ENCODE results near the gene SLC39A11.

DNA sequence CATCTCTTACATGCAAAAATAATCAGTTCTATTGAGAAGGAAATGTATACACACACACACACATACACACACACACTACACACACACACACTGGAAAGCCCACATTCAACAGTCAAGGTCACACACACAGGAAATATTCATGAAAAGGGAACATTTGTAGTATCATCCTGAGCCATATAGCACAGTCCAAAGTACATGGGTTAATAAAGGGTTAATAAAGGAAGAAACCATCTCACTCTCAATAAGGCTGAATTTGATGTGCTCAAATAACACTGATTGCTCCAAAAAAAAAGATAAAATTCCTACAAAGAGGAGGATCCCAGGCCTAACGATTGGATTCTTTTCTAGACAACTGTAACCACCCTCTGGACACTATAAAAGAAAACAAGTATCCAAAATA is 164.7 kb downstream of the SLC39A11 start:
- TF ChIP-seq, protein P1, sequence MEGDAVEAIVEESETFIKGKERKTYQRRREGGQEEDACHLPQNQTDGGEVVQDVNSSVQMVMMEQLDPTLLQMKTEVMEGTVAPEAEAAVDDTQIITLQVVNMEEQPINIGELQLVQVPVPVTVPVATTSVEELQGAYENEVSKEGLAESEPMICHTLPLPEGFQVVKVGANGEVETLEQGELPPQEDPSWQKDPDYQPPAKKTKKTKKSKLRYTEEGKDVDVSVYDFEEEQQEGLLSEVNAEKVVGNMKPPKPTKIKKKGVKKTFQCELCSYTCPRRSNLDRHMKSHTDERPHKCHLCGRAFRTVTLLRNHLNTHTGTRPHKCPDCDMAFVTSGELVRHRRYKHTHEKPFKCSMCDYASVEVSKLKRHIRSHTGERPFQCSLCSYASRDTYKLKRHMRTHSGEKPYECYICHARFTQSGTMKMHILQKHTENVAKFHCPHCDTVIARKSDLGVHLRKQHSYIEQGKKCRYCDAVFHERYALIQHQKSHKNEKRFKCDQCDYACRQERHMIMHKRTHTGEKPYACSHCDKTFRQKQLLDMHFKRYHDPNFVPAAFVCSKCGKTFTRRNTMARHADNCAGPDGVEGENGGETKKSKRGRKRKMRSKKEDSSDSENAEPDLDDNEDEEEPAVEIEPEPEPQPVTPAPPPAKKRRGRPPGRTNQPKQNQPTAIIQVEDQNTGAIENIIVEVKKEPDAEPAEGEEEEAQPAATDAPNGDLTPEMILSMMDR (conservative IDR thresholded peaks at IDR 0.05) = no peak
- TF ChIP-seq EZH2 (IDR thresholded peaks at IDR 0.05; ENCODE audit: low read depth) = no peak

Data from PC-9 (cell line).